Measurements from ENCODE around the gene SRRM1. TPM values are rescaled to one million over a fixed set of nuclear protein-coding genes. Genes with fewer than 3 reads are reported as not detected.

SRRM1 gene
- total and polyA plus RNA-seq, 8 donors, result 86.4 to 213 (median 182) TPM

GRCh38 chr1:24640288-24640687, 2.8 kb upstream of the SRRM1 start:
- peak overlapping the region in 1 of 2 donors; percentile 2 for H3K27ac ChIP-seq
- H3K4me3 ChIP-seq, result no peak overlapping the region
- no peaks in the 10 kb centered on the region for H3K36me3 ChIP-seq
- no peak for TF ChIP-seq CTCF (IDR thresholded peaks at IDR 0.05)
- no peaks in the 10 kb centered on the region for H3K9me3 ChIP-seq
- intact Hi-C loops (cut with DNase I), result no loop called here
- H3K4me1 ChIP-seq, result peaks cover 16 to 25% of the 10 kb centered on the region in 2 donors
- ATAC-seq (no peak), DNase-seq (peak in 2 of 4 donors; percentile 42 to 45)
- H3K27me3 ChIP-seq, result no peaks in the 10 kb centered on the region

GRCh38 chr1:24641646-24642151, 1.4 kb upstream of the SRRM1 start:
- no peaks in the 10 kb centered on the region for H3K9me3 ChIP-seq
- peaks cover 0 to 9% of the 10 kb centered on the region in 2 donors for H3K36me3 ChIP-seq
- no peak for TF ChIP-seq CTCF (IDR thresholded peaks at IDR 0.05)
- H3K4me1 ChIP-seq, result peaks cover 16 to 28% of the 10 kb centered on the region in 2 donors
- peak in 3 of 4 donors; percentile 30 to 87 (median 63) for DNase-seq
- H3K4me3 ChIP-seq, result peak overlapping the region; percentile 67 to 75
- H3K27ac ChIP-seq, result peak overlapping the region; percentile 100
- H3K27me3 ChIP-seq, result no peaks in the 10 kb centered on the region
- ATAC-seq, result no peak
- intact Hi-C loops (cut with DNase I), result no loop called here

- H3K27me3 ChIP-seq, result no peaks in the 10 kb centered on the region
- no peaks in the 10 kb centered on the region for H3K9me3 ChIP-seq
- peaks cover 0 to 27% of the 10 kb centered on the region in 2 donors for H3K36me3 ChIP-seq
- intact Hi-C loops (cut with DNase I), result no loop called here
- TF ChIP-seq CTCF (IDR thresholded peaks at IDR 0.05), result no peak
- ATAC-seq, result peak; percentile 15
- peaks cover 16 to 28% of the 10 kb centered on the region in 2 donors for H3K4me1 ChIP-seq
- H3K27ac ChIP-seq, result peak overlapping the region; percentile 82 to 100
- peak overlapping the region; percentile 67 to 94 for H3K4me3 ChIP-seq
- peak in 3 of 4 donors; percentile 29 to 92 (median 53) for DNase-seq
These were observed 429 bp downstream of the SRRM1 start for GRCh38 chr1:24643363-24644099.

- H3K27ac ChIP-seq, result peak overlapping the region in 1 of 2 donors; percentile 100
- no peak for TF ChIP-seq CTCF (IDR thresholded peaks at IDR 0.05)
- H3K4me1 ChIP-seq, result peaks cover 16 to 28% of the 10 kb centered on the region in 2 donors
- H3K9me3 ChIP-seq, result no peaks in the 10 kb centered on the region
- H3K4me3 ChIP-seq, result peak overlapping the region; percentile 67 to 94
- intact Hi-C loops (cut with DNase I), result no loop called here
- no peaks in the 10 kb centered on the region for H3K27me3 ChIP-seq
- DNase-seq (peak in 1 of 4 donors; percentile 34), ATAC-seq (no peak)
- peaks cover 1 to 32% of the 10 kb centered on the region in 2 donors for H3K36me3 ChIP-seq
These were observed 940 bp downstream of the SRRM1 start for GRCh38 chr1:24644100-24644384.

GRCh38 chr1:24648919-24649318, 5.8 kb downstream of the SRRM1 start:
- no peak for TF ChIP-seq CTCF (IDR thresholded peaks at IDR 0.05)
- intact Hi-C loops (cut with DNase I), result no loop called here
- ATAC-seq (no peak), DNase-seq (no peak)
- H3K9me3 ChIP-seq, result no peaks in the 10 kb centered on the region
- peaks cover 12 to 81% of the 10 kb centered on the region in 2 donors for H3K36me3 ChIP-seq
- no peak overlapping the region for H3K27ac ChIP-seq
- peaks cover 13 to 17% of the 10 kb centered on the region in 2 donors for H3K4me1 ChIP-seq
- no peaks in the 10 kb centered on the region for H3K27me3 ChIP-seq
- H3K4me3 ChIP-seq, result no peak overlapping the region

Data from left lung (tissue), 10 donors.